ENCODE data around the gene DHX32.

- TF ChIP-seq POLR2A (IDR thresholded peaks at IDR 0.05) (no peak), CTCF (IDR thresholded peaks at IDR 0.05) (no peak), POLR2AphosphoS5 (IDR thresholded peaks at IDR 0.05) (no peak)
Observed at GRCh38 chr10:125828311-125828710, 52.8 kb downstream of the DHX32 start.

Measured in transverse colon (tissue), 4 donors.